Measurements from ENCODE around the gene XRRA1.

DNA sequence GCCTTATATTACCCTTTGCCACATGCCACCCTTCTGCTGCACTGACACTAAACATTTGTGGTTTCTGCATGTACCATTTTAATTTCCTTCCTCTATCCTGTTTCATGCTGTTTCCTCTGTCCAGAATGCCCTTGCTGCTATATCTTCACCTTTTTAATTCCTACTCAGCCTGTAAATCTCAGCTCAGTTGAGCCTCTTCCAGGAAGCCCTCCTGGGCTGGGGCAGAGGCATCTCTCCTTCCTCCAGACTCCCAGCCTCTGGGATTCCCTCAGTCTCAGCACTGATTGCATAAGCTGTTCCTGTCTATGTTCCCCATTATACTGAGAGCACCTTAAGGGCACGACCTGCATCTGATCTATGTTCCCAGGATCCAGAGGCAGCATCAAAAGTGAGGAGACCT, 101.5 kb downstream of the XRRA1 start:
- TF ChIP-seq POLR2A (IDR thresholded peaks at IDR 0.05; ENCODE audit: low read length), result no peak
- no peak for TF ChIP-seq GATA1 (IDR thresholded peaks at IDR 0.05; ENCODE audit: low read depth, low read length)
